ENCODE measurements around the gene SIAH3.
"Not testable (repeated sequence)": the region's sequence is repeated elsewhere in the genome, so short reads cannot be mapped to it uniquely, and the experiment has no call there.

The SIAH3 gene, protein sequence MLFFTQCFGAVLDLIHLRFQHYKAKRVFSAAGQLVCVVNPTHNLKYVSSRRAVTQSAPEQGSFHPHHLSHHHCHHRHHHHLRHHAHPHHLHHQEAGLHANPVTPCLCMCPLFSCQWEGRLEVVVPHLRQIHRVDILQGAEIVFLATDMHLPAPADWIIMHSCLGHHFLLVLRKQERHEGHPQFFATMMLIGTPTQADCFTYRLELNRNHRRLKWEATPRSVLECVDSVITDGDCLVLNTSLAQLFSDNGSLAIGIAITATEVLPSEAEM

DNA sequence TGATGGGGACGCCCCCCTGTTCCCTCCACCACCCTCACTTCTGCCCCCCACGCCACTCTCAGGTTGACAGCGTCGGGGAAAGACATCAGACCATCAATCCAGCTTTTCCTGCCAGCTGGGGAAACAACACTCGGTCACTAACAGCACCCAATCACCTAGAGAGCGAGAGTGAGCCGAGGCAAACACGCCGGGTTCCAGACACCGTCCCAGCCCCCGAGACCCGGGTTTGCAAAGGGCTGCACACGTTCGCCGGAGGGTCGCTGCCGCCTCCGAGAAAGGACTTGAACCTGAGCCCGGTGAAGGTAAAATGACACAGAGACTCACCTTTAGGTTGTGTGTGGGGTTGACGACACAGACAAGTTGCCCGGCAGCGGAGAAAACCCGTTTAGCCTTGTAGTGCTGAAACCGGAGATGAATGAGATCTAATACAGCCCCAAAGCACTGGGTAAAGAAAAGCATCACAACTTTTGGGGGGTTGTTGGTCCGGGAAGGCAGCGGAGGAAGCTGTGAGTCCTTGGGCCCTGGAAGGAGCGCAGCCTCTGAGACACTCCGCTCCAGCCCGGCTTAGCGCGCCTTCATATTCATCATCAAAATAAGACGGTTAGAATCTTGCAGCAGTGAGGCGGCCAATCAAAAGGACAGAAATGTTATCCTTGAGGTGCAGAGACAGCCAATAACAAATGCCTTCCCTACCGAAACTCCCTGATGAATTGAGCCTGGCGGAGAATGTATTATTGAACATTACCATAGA lies at the start of gene SIAH3:
Gene SIAH3 (minus strand): TSS at position 583 of the 751 bp plus-strand sequence. CDS start 124 bp downstream, at position 459.
- no peak for DNase-seq

DNA sequence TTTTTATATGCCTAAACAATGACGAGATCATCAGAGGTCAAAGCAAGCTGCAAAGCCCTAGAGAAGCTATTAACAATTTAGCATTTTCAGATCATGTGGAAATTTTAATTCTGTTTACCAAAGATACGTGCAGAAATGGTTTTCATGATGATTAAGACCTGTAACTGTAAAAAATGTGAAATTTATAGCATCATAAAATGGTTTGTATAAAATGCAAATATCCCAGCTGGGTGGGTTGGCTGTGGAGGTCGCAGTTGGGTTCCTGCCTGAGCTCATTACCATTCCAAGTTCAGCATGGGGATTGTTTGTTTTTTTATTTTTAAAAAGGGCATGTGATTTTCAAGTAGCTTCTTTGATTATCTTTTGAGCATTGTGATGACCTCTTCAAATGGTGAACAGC lies 47.9 kb upstream of the SIAH3 start:
- no peak for DNase-seq

DNA sequence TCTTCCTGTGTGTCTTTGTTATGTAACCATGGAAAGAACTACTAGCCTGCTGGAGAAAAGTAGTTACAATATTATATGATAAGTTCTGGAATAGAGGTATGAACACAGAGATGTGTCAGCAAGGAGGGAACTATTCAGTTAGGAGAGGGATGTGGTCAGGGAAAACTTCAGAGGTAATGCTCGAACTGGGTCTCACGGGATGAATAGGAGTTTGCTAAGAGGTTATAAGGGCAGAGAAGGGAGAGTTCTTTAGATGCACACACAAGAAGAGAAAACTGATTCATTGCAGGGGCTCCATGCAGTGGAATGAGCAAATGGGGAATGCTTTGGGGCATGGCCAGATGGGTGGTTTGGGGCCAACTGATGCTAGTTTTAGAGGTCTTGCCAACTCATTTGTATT lies 46.0 kb upstream of the SIAH3 start:
- no peak for DNase-seq

DNA sequence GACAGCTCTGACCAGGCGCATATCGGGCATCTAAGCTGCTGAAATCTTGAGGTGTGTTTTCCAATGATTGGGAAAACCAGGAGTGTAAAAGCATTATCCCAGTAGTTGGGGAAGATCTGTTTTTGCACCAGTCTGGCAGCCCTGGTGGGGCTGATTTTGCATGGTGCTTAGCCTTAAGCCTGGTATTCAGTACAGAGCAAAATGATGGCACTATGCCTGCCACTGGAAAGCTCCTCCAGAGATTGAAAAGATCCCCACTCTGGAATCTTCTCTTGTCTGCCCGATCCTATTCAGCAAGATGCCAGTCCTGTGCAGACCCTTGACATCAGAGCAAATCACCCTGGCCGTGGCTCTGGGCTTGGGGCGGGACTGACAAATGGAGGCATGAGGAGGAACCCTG lies 44.7 kb upstream of the SIAH3 start:
- peak; percentile 28 for DNase-seq

DNA sequence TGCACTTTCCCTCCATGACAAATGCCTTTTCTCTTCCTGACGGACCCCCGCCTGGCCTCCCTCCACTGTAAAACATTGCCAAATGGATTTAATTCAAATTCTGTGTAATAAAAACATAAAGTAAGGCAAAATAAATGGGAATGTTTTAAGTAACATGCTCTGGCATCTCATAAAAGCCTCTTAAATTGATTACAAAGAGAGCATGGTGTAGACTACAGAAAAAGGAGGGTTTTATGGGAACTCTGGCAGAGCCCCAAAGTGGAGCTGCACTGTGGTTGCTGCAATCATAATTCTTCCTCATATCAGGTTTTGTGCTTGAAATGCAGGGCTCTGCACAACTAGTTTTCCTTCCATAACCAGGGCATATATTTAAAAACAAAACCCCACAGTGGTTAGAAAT lies 44.3 kb upstream of the SIAH3 start:
- DNase-seq, result peak; percentile 32

DNA sequence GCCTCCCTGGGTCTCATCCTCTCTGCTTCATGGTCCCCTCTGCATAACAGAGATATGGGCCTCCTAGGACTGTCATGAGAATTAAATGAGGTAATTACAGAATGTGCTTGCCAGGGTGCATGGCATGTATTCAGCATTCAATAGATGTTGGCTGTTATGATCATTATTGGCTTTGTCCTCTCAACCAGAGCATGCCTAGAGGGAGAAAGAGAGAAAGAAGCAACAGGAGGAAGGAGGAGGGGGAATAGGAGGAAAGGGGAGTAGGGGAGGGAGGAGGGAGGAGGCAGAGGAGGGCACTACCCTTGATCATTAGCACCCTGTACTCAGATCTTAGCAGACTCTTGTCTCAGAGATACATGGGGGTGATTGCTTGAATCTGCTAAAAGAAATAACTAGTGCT lies 41.0 kb upstream of the SIAH3 start:
- DNase-seq, result no peak

DNA sequence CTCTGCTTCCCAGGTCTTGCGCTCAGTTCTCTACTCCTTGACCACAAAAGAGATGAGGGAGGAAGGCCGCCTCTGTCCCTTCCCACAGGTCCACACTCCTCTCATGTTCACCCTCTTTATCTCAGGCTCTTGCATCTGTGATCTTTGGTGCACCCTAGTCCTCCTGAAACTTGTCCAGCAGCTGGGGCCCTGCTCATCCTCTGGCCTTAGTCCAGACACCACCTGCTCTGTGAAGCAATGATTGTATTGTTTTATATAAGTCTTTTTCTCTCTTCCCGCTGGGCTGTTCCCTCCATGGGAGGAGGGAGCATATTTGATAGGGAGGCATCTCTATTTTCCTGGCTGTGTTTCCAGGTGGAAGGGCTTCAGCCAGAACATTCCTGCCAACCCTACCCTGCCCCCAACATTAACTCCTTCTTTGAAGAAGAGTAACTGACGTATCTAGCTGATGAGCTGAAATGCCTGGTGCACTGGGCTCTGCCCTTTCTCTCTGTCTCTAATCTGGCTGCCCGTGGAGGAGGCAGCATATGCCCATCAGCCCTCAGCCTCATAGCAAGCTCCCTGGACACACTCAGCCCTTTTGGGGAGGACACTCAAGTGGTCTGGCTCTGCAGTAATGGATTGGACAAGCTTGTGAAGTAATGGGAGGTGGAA lies 38.2 kb upstream of the SIAH3 start:
- peak; percentile 33 for DNase-seq

DNA sequence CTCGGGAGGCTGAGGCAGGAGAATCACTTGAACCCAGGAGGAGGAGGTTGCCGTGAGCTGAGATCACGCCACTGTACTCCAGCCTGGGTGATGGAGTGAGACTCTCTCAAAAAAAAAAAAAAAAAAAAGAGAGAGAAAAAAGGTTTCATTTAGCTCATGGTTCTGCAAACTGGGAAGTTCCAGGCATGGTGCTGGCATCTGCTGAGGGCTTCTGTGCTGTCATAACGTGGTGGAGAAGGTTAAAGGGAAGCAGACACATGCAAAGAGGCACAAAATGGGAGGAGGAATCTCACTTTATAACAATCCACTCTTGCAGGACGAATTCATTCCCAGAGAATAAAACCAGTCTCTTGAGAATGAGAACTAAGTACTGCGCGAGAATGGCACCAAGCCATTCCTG lies 34.9 kb upstream of the SIAH3 start:
- no peak for DNase-seq

DNA sequence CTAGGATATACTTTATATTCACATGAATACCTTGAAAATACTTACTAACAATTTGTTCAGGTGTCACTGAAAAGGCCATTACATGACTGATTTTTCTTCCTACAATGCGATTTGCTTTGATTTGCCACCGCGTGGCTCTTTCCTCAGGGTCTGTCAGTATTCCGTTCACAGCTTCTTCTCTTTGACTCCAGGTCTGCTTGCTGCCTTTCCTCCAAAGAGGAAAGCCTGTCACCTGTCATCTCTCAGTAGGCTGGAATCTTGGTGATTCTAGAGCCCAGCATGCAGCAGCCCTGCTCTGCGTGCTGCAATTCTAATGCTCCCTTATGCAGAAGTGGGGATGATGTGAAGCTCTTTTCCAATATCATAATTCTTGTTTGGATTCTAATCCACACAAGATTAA lies 33.6 kb upstream of the SIAH3 start:
- DNase-seq, result no peak

DNA sequence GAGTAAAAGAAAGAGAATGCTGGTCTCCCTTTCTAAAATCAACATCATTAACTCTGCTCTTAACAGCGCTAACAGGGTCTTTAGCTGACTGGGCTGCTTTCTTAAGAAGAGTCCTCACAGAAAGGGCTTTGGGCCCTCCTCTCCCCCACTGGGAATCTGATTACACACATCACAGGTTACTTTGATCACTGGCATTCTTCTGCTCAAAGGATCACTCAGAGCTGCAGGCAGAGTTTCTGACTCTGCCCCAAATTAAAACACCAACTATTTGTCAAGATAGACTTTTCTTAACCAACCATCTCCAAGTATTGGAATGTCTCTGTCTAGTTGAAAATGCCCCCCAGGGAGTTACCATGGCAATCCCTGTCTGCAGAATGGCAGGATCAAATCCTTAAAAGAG lies 31.1 kb upstream of the SIAH3 start:
- no peak for DNase-seq

DNA sequence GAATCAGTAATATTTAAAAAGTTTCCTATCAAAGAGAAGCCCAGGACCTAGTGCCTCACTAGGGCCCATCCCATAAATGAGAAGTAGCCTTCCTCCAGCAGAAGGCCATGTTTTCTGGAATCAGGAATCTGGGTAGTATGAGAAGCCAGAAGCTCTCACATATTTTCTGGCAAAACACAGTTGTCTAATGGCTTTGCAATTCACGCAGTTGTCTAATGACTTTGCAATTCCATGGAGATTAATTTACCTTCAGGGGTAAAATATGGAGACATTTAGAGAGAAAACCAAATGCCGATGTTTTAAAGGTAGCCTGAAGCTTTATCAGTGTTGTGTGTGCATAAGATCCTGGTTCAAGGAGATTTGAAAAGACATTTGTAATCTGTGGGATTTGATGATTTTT lies 29.8 kb upstream of the SIAH3 start:
- no peak for DNase-seq

DNA sequence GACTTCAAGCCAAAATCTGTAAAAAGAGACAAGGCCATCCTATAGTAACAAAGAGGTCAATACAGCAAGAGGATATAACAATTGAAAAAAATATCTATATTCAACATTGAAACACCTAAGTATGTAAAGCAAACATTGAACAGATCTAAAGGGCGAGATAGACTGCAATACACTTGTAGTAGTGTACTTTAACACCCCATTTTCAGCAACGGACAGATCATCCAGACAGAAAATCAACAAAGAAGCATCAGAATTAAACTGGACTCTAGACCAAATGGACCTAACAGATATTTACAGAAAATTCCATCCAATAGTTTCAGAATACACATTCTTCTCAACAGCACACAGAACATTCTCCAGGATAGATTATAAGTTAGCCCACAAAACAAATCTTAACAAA lies 28.7 kb upstream of the SIAH3 start:
- no peak for DNase-seq

DNA sequence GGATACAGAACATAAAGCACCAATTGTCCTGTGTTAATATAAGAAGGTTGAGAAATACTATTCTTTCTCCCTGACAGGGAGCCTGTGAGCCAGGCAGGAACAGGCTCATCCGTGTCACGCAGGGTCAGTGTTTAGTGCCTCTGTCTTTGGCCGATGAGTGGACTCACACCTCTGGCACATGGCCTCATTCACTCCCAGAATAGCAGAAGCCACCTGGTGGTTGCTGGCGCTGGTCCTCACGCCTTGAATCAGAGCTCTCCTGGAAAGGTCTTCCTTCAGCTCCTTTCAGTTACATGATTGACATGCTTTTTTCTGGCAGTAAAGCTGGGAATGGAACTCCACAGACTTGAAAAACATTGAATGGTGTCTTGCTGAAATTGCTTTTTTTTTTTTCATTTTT lies 28.1 kb upstream of the SIAH3 start:
- peak; percentile 30 for DNase-seq

DNA sequence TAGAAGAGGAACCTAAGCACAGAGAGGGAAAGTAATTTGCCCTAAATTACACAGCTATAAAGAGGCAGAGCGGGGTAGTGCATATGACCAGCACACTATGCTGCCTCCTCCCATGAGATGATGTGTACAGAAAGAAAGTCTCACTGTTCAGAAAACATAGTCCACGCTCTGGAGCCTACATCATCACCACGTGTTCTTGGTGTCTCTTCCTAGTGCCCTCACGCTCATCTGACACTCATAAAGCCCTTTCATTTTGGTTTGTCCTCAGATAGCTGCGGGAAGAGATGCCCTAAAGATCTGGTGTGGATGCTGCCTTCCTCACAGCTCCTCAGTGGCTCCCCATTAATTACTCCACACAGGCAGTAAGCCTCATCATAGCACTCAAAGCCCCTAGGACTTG lies 27.4 kb upstream of the SIAH3 start:
- no peak for DNase-seq

DNA sequence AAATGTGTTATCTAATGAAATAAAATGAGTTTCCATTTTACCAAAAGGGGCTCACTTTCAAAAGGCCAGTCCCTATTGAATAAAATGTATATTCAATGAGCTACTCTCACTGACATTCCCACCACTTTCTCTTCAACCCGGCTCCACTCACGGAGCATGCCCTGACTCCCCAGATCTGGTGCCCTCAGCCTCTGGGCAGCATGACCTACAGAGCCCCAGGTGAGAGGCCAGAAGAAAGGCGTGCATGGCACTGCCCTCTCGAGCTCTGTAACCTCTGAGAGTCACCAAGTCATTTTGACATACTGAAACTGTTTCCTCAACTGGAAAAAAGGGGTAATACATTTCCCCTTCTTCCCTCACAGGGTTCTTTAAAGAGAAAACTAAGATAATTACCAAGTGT lies 25.2 kb upstream of the SIAH3 start:
- no peak for DNase-seq

DNA sequence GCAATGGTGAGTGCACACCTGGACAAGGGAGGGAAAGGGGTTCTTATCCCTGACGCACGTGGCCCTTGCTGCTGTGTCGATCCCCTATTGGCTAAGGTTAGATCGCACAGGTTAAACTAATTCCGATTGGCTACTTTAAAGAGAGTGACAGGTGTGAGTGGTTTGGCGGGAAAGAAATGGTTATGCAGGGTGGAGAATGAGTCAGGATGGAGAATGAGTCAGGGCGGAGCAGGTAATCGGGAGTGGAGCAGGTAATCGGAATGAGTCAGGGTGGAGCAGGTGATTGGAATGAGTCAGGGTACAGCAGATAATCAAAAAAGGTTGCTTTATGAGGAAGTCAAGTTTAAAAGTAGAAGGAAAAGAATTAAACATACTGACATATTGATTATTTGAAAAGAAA lies 24.4 kb upstream of the SIAH3 start:
- DNase-seq, result no peak

DNA sequence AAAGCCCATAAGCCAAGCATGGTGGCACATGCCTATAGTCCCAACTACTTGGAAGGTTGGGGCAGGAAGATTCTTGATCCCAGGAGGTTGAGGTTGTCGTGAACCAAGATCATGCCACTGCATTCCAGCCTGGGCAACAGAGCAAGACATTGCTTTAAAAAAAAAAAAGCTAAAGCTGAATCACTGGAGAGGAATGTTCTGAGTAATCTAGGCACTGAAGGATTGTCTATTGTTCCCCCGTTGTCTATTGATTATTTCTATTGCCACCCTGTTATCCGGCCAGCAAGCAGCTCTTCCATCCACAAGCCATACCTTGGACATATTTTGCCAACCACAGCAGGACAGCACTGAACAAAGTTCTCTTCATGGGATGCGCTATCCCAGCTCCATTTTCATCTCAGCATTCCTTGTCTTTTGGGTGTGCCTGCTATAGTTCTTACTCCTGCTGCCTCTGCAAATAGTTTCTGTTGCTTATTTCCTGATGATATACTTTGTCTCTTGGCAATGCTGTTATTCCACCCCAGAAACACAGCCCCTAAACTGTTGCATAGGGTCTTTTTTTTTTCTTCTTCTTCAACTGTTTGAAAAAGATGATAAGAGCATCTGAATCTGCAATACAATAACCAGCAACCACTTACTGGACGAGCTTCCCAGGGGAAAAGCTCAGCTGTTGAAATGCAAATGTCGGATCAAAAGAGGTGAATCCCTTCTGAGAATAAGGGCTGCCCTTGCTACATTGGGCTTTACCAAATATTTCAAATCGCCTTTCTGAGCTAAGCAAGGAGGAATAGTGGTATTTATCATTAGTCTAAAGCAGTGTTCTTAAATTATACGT lies 22.2 kb upstream of the SIAH3 start:
- no peak for DNase-seq

DNA sequence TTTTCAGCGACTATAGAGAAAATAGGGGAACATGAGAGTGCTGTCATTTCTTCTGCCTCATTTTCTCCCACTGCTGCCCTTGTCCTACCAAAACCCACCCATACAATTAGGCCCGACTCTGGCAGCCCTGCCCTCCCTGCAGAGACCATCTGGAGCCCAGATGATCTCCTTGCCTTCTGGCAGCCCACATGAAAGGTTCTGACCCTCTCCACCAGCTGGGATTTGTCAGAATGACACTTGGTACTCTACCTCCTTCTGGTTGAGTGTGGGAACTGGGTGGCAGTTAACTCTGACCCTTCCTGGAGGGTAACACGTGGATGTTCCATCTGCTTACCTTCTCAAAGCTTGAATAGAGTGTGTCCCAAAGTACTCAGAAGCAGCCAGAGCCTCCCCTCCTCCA lies 21.0 kb upstream of the SIAH3 start:
- no peak for DNase-seq

DNA sequence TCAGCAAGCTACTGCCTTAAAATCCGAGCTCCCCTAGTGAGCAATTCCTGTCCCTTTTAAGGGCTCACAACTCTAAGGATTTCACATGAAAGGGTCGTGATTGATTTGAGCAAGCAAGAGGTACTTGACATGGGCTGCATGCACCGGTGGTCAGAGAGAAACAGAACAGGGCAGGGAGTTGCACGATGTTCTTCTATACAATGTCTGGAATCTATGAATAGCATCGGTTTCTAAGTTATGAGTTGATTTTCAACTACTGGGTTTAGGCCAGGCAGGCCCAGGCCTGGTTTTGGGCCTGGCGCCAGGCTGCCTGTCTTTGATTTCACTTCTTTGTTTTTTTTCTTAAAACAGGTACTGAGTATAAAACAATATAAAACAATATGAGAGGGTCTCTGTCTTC lies 19.6 kb upstream of the SIAH3 start:
- not testable (repeated sequence) for DNase-seq

DNA sequence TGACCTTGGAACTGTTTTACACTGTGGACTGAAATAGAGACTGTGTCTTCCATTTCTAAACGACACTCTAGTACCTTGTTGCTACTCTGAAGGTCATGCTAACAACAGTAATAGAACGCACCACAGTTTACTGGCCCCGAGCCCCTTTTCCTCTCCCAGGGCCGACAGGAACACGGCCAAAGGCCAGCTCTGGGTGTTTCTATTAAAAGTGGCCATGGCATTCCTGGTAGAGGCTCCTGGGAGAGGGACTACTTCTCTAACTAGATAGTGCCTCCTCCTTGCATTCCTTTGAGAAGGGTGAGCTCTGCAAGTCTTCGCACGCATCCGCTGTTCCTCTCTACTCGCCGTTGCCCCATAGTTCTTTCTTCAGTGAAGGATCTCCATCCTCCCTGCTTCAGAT lies 18.7 kb upstream of the SIAH3 start:
- no peak for DNase-seq

DNA sequence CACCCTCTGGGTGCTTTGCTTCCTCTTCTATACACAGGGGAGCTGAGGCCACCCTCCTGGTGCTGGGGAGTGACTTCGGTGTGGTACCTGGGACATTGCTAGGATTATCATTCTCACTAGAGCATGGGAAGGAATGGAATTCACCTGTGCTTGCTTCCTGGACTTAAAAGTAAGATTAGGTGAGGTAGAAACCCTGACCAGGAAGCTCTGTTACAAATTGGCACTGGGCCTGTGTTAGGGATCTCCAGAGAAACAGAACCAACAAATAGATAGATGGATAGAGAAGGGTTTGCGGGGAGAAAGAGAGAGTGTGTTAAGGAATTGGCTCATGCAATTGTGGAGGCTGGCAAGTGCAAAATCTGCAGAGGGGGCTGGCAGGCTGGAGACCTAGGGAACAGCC lies 13.9 kb upstream of the SIAH3 start:
- DNase-seq, result no peak

DNA sequence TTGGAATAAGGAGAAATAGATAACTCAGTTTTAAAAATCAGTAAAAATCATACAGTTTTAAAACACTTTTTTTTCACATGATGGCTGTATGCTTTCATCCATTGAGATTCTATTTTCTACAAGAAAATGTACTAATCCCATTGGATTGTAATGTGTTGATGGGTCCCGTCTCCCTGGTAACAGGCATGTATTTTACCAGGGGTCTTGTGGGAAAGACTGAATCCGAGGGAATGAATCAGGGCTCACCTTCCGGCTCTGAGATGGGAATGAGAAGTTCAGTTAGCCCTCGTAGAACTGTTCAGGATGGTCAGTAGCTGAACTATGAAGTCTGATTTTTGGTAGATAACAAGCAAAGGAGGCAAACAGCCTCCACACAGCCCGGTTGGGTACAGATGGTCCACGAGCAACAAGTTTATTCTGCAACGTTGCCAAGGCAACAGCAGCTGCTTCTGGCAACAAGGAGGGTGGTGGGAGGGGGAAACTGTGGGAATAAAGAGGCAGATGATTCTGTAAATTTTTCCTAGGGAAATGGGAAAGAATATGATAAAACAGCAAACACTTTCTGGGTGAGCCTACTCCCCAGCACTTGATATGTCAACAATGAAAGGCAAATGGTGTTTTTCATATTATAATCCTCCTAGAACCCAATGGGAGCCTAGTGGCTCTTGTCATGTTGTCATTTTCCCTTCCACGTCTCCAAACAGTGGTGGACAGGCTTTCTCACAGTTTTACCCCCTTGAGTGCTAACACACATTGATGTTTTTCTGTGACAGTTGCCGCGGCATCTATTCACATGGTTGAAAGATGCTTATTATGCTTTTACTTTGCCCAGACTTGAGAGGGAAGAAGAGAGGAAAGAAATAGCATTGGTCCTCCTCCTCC lies 12.4 kb upstream of the SIAH3 start:
- peak; percentile 31 for DNase-seq

All from femur (tissue), 1 donor.